Naive B cell (primary cell): ENCODE measurements around the gene SHQ1. TPM values are rescaled to one million over a fixed set of nuclear protein-coding genes. Genes with fewer than 3 reads are reported as not detected.

Source experiments
- ATAC-seq, 2 donors: fragments of 150-1000 bp; cut with Tn5 transposase; 2 replicates each; pipeline ENCODE4 v1.10.0; 2021; ENCODE audit warnings: low read depth in 2 of 2, mild to moderate bottlenecking in 2 of 2, moderate library complexity in 2 of 2
- DNase-seq: peaks from one replicate; pipeline ENCODE4 v3.0.0; 2022
- H3K27ac Mint-ChIP-seq, 6 donors: one replicate each; pipeline ENCODE4 v1.8.0; 2020 to 2022; ENCODE audit warnings: mild to moderate bottlenecking in 6 of 6, mixed read lengths in 6 of 6, moderate library complexity in 5 of 6, inconsistent platforms in 2 of 6
- H3K27me3 Mint-ChIP-seq, 3 donors: one replicate each; pipeline ENCODE4 v1.8.0; 2021 to 2022; ENCODE audit warnings: mixed read lengths in 3 of 3, mild to moderate bottlenecking in 1 of 3
- H3K36me3 Mint-ChIP-seq, 2 donors: one replicate each; pipeline ENCODE4 v1.8.0; 2020 to 2022; ENCODE audit warnings: mixed read lengths in 2 of 2, inconsistent platforms in 1 of 2, mild to moderate bottlenecking in 1 of 2
- H3K4me1 Mint-ChIP-seq, 3 donors: one replicate each; pipeline ENCODE4 v1.8.0; 2020 to 2022; ENCODE audit warnings: mixed read lengths in 3 of 3, inconsistent platforms in 1 of 3, mild to moderate bottlenecking in 1 of 3, moderate library complexity in 1 of 3
- H3K4me3 Mint-ChIP-seq, 8 donors: one replicate each; pipeline ENCODE4 v1.8.0; 2020 to 2022; ENCODE audit warnings: mild to moderate bottlenecking in 8 of 8, mixed read lengths in 8 of 8, moderate library complexity in 8 of 8, inconsistent platforms in 2 of 8
- H3K9me3 Mint-ChIP-seq, 7 donors: one replicate each; pipeline ENCODE4 v1.8.0; 2020 to 2022; ENCODE audit warnings: mixed read lengths in 7 of 7, mild to moderate bottlenecking in 5 of 7, inconsistent platforms in 2 of 7, moderate library complexity in 1 of 7
- polyA plus RNA-seq, 6 donors: library from polyadenylated mRNA; unstranded; fragments of 300-500 nt; fragmentation: Illumina TruSeq; gene quantifications; one replicate each; pipeline ENCODE4 v1.2.3, GENCODE V29; 2021; ENCODE audit warnings: low read depth in 6 of 6

The SHQ1 gene
- polyA plus RNA-seq, 6 donors from 2014 or later, result 9.6 to 19.4 (median 14.6) TPM

GRCh38 chr3:72836416-72836815 lies 11.8 kb downstream of the SHQ1 start:
- DNase-seq, result no peak
- Mint-ChIP-seq H3K27ac (no peak overlapping the region), H3K36me3 (peaks cover 37 to 50% of the 10 kb centered on the region in 2 donors)

GRCh38 chr3:72830452-72831223 lies 17.6 kb downstream of the SHQ1 start:
- no peak for DNase-seq
- no peaks in the 10 kb centered on the region for H3K27me3 Mint-ChIP-seq
- ATAC-seq, result no peak
- no peak overlapping the region for H3K4me3 Mint-ChIP-seq
- no peak overlapping the region for H3K27ac Mint-ChIP-seq
- no peaks in the 10 kb centered on the region for H3K9me3 Mint-ChIP-seq
- peaks cover 33 to 45% of the 10 kb centered on the region in 2 donors for H3K36me3 Mint-ChIP-seq
- peaks cover 0 to 6% (median 5%) of the 10 kb centered on the region in 3 donors for H3K4me1 Mint-ChIP-seq

More at GRCh38 chr3:72836416-72836815, 11.8 kb downstream of the SHQ1 start:
- peaks cover 0 to 5% (median 0%) of the 10 kb centered on the region in 3 donors for H3K4me1 Mint-ChIP-seq
- no peak for ATAC-seq
- no peaks in the 10 kb centered on the region for H3K27me3 Mint-ChIP-seq
- no peaks in the 10 kb centered on the region for H3K9me3 Mint-ChIP-seq
- H3K4me3 Mint-ChIP-seq, result no peak overlapping the region

- Mint-ChIP-seq H3K9me3 (no peaks in the 10 kb centered on the region), H3K27me3 (no peaks in the 10 kb centered on the region), H3K4me3 (no peak overlapping the region), H3K27ac (no peak overlapping the region), H3K36me3 (peaks cover 24 to 36% of the 10 kb centered on the region in 2 donors), H3K4me1 (peaks cover 0 to 6% (median 3%) of the 10 kb centered on the region in 3 donors)
- no peak for DNase-seq
- ATAC-seq, result no peak
Observed at GRCh38 chr3:72829701-72830100, 18.5 kb downstream of the SHQ1 start.

- Mint-ChIP-seq H3K27me3 (no peaks in the 10 kb centered on the region), H3K27ac (no peak overlapping the region), H3K36me3 (no peaks in the 10 kb centered on the region), H3K9me3 (no peaks in the 10 kb centered on the region), H3K4me1 (peaks cover 6 to 9% (median 8%) of the 10 kb centered on the region in 3 donors), H3K4me3 (no peak overlapping the region)
- ATAC-seq, result peak; percentile 86 to 89
- peak; percentile 39 for DNase-seq
Observed at GRCh38 chr3:72821161-72821781, 27.0 kb downstream of the SHQ1 start.

GRCh38 chr3:72820415-72820814 lies 27.8 kb downstream of the SHQ1 start:
- H3K36me3 Mint-ChIP-seq, result no peaks in the 10 kb centered on the region
- H3K4me3 Mint-ChIP-seq, result peak overlapping the region in 1 of 8 donors; percentile 7
- H3K9me3 Mint-ChIP-seq, result no peaks in the 10 kb centered on the region
- no peak overlapping the region for H3K27ac Mint-ChIP-seq
- H3K27me3 Mint-ChIP-seq, result no peaks in the 10 kb centered on the region
- DNase-seq, result no peak
- H3K4me1 Mint-ChIP-seq, result peaks cover 6 to 9% (median 8%) of the 10 kb centered on the region in 3 donors
- peak; percentile 36 to 45 for ATAC-seq

GRCh38 chr3:72818905-72819304 lies 29.3 kb downstream of the SHQ1 start:
- Mint-ChIP-seq H3K9me3 (no peaks in the 10 kb centered on the region), H3K27me3 (no peaks in the 10 kb centered on the region), H3K4me3 (no peak overlapping the region), H3K27ac (no peak overlapping the region), H3K36me3 (peaks cover 6 to 10% of the 10 kb centered on the region in 2 donors), H3K4me1 (peaks cover 8 to 17% (median 12%) of the 10 kb centered on the region in 3 donors)
- DNase-seq (no peak), ATAC-seq (no peak)

GRCh38 chr3:72818092-72818773 lies 30.0 kb downstream of the SHQ1 start:
- no peaks in the 10 kb centered on the region for H3K9me3 Mint-ChIP-seq
- peaks cover 6 to 12% of the 10 kb centered on the region in 2 donors for H3K36me3 Mint-ChIP-seq
- ATAC-seq (no peak), DNase-seq (no peak)
- peaks cover 8 to 17% (median 12%) of the 10 kb centered on the region in 3 donors for H3K4me1 Mint-ChIP-seq
- peak overlapping the region in 1 of 6 donors; percentile 4 for H3K27ac Mint-ChIP-seq
- H3K27me3 Mint-ChIP-seq, result no peaks in the 10 kb centered on the region
- H3K4me3 Mint-ChIP-seq, result no peak overlapping the region

GRCh38 chr3:72816862-72817355 lies 31.3 kb downstream of the SHQ1 start:
- no peaks in the 10 kb centered on the region for H3K27me3 Mint-ChIP-seq
- peaks cover 8 to 17% (median 12%) of the 10 kb centered on the region in 3 donors for H3K4me1 Mint-ChIP-seq
- peaks cover 12 to 15% of the 10 kb centered on the region in 2 donors for H3K36me3 Mint-ChIP-seq
- ATAC-seq (no peak), DNase-seq (no peak)
- no peaks in the 10 kb centered on the region for H3K9me3 Mint-ChIP-seq
- H3K27ac Mint-ChIP-seq, result peak overlapping the region in 1 of 6 donors; percentile 16
- H3K4me3 Mint-ChIP-seq, result no peak overlapping the region

GRCh38 chr3:72814308-72814707 lies 33.9 kb downstream of the SHQ1 start:
- H3K4me3 Mint-ChIP-seq, result no peak overlapping the region
- H3K4me1 Mint-ChIP-seq, result peaks cover 8 to 17% (median 8%) of the 10 kb centered on the region in 3 donors
- DNase-seq (no peak), ATAC-seq (peak; percentile 59 to 71)
- H3K36me3 Mint-ChIP-seq, result peaks cover 15 to 20% of the 10 kb centered on the region in 2 donors
- no peaks in the 10 kb centered on the region for H3K27me3 Mint-ChIP-seq
- H3K27ac Mint-ChIP-seq, result no peak overlapping the region
- H3K9me3 Mint-ChIP-seq, result no peaks in the 10 kb centered on the region

GRCh38 chr3:72812201-72812600 lies 36.0 kb downstream of the SHQ1 start:
- H3K27me3 Mint-ChIP-seq, result no peaks in the 10 kb centered on the region
- H3K36me3 Mint-ChIP-seq, result peaks cover 24 to 29% of the 10 kb centered on the region in 2 donors
- no peak overlapping the region for H3K27ac Mint-ChIP-seq
- peaks cover 4 to 21% (median 8%) of the 10 kb centered on the region in 3 donors for H3K4me1 Mint-ChIP-seq
- no peak overlapping the region for H3K4me3 Mint-ChIP-seq
- H3K9me3 Mint-ChIP-seq, result no peaks in the 10 kb centered on the region
- ATAC-seq (no peak), DNase-seq (no peak)

- ATAC-seq, result no peak
- H3K9me3 Mint-ChIP-seq, result no peaks in the 10 kb centered on the region
- H3K36me3 Mint-ChIP-seq, result peaks cover 24 to 29% of the 10 kb centered on the region in 2 donors
Observed at GRCh38 chr3:72811571-72811970, 36.7 kb downstream of the SHQ1 start.

GRCh38 chr3:72810659-72811434 lies 37.4 kb downstream of the SHQ1 start:
- Mint-ChIP-seq H3K36me3 (peaks cover 24 to 29% of the 10 kb centered on the region in 2 donors), H3K4me3 (no peak overlapping the region), H3K9me3 (no peaks in the 10 kb centered on the region), H3K27ac (peak overlapping the region in 1 of 6 donors; percentile 27), H3K4me1 (peaks cover 0 to 15% (median 3%) of the 10 kb centered on the region in 3 donors), H3K27me3 (no peaks in the 10 kb centered on the region)
- DNase-seq (no peak), ATAC-seq (no peak)

More at GRCh38 chr3:72811571-72811970, 36.7 kb downstream of the SHQ1 start:
- H3K27ac Mint-ChIP-seq, result no peak overlapping the region
- no peaks in the 10 kb centered on the region for H3K27me3 Mint-ChIP-seq
- H3K4me1 Mint-ChIP-seq, result peaks cover 0 to 15% (median 3%) of the 10 kb centered on the region in 3 donors
- no peak overlapping the region for H3K4me3 Mint-ChIP-seq
- no peak for DNase-seq

GRCh38 chr3:72810063-72810462 lies 38.2 kb downstream of the SHQ1 start:
- Mint-ChIP-seq H3K27me3 (no peaks in the 10 kb centered on the region), H3K9me3 (no peaks in the 10 kb centered on the region), H3K36me3 (peaks cover 21 to 27% of the 10 kb centered on the region in 2 donors), H3K4me3 (no peak overlapping the region), H3K27ac (no peak overlapping the region), H3K4me1 (peaks cover 0 to 13% (median 2%) of the 10 kb centered on the region in 3 donors)
- no peak for DNase-seq
- ATAC-seq, result no peak
